ENCODE results near the gene RNASE12.

DNA sequence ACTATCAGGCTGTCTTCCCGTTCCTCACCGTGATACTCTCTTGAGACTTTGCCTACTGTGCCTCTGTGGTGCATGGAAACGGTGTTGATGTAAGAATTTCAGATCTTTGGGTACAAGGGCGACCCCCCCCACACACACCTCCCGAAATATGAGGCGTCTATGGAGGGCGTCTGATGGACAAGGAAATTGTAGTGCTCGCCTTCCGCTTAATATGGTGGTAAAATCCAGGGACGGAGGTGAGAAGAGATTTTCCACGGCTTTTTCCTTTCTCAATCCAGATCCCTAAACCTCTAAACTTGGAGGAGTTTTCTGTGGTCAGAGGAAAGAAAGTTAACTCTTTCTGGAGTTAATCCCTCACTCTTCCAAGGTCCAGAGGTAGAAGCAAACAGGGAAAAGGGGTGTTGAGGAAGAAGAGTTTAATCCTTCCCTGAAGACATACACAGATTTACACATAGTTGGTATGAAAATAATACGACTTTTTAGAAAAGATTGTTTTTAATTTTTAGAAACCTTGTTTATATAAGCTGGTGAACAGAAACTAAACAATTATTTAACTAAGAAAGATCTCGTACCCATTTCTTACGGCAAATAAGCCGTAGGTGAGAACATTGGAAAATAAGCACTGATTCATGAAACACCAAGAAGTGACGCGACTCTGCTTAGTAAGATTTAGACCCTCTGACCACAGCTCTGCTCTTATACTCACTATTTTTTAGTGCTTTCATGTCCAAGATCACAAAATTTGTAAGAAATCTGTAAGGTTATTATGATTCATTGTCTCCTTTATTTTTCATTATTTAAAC, 23.1 kb upstream of the RNASE12 start:
- TF ChIP-seq, protein P1, sequence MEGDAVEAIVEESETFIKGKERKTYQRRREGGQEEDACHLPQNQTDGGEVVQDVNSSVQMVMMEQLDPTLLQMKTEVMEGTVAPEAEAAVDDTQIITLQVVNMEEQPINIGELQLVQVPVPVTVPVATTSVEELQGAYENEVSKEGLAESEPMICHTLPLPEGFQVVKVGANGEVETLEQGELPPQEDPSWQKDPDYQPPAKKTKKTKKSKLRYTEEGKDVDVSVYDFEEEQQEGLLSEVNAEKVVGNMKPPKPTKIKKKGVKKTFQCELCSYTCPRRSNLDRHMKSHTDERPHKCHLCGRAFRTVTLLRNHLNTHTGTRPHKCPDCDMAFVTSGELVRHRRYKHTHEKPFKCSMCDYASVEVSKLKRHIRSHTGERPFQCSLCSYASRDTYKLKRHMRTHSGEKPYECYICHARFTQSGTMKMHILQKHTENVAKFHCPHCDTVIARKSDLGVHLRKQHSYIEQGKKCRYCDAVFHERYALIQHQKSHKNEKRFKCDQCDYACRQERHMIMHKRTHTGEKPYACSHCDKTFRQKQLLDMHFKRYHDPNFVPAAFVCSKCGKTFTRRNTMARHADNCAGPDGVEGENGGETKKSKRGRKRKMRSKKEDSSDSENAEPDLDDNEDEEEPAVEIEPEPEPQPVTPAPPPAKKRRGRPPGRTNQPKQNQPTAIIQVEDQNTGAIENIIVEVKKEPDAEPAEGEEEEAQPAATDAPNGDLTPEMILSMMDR (IDR thresholded peaks at IDR 0.05): no peak
- no peak for TF ChIP-seq EP300 (IDR thresholded peaks at IDR 0.05)

Data from sigmoid colon (tissue), 4 donors.